HCT116 (cell line): ENCODE results near the gene SLC27A3. TPM values are rescaled to one million over a fixed set of nuclear protein-coding genes. Genes with fewer than 3 reads are reported as not detected.

Experiments
- ATAC-seq: fragments of 200-7000 bp; cut with Tn5 transposase; 2 replicates; pipeline ENCODE4 v1.9.1; 2020; ENCODE audit warnings: mild to moderate bottlenecking, moderate library complexity
- BruUV-seq: library from RNA; stranded (reverse); fragments of 400-500 nt; replicated peaks from 2 replicates; lab custom pipeline; 2021; lab: Mats Ljungman, UMichigan
- CTCF ChIA-PET: fragments of 300-600 bp; sonication (Branson Sonifier 250); formaldehyde crosslinking; loops from one replicate; lab custom pipeline; 2021; ENCODE audit warnings: antibody characterized with exemption; lab: Charles Lee
- POLR2A ChIA-PET: fragments of 300-600, 350-600 bp; sonication (Branson Sonifier 250); formaldehyde crosslinking; loops from one replicate; lab custom pipeline; 2021; ENCODE audit warnings: antibody characterized with exemption; lab: Charles Lee
- RAD21 ChIA-PET, 2 experiments: fragments of 300-600 bp; sonication (Branson Sonifier 250); formaldehyde crosslinking; loops; one replicate each; lab custom pipeline; 2023; ENCODE audit warnings: low total read pairs in 2 of 2; ENCODE audit not compliant: uncharacterized antibody in 2 of 2, unreplicated experiment in 2 of 2, low non-redundant PET in 1 of 2; lab: Charles Lee
- DNase-seq: peaks from one replicate; pipeline ENCODE4 v3.0.0-alpha.2; 2010; ENCODE audit warnings: low read depth, low spot score
- H2AFZ ChIP-seq: fragments of 200-600 bp; shearing (Covaris generic), sonication (generic); 2 replicates; pipeline ENCODE4 v1.6.1; 2017; ENCODE audit warnings: low read depth, mixed run types, mixed read lengths, antibody characterized with exemption, low read length; ENCODE audit not compliant: poor library complexity, severe bottlenecking
- H3K27ac ChIP-seq: 2 replicates; pipeline ENCODE4 v1.5.1; 2012; ENCODE audit warnings: low read depth, low read length
- H3K27me3 ChIP-seq: fragments of 200-600 bp; sonication (generic); 2 replicates; pipeline ENCODE4 v1.6.1; 2016; ENCODE audit warnings: mixed run types, low read length, mixed read lengths; ENCODE audit not compliant: insufficient read depth
- H3K36me3 ChIP-seq, 2 experiments: fragments of 200-500 bp in 1 of 2; fragments of 200-600 bp in 1 of 2; sonication (Bioruptor generic) in 1 of 2; sonication (generic) in 1 of 2; 2 replicates each; pipeline versions ENCODE4 v1.5.1 to v1.6.1; 2014 to 2016; ENCODE audit warnings: low read length in 2 of 2, inconsistent platforms in 1 of 2, mixed read lengths in 1 of 2, mixed run types in 1 of 2; ENCODE audit not compliant: insufficient read depth in 2 of 2, control insufficient read depth in 1 of 2
- H3K4me1 ChIP-seq, 2 experiments: fragments of 200-600 bp in 1 of 2; sonication (generic) in 1 of 2; 2 replicates each; pipeline versions ENCODE4 v1.5.1 to v1.6.1; 2012 to 2017; ENCODE audit warnings: low read length in 2 of 2, inconsistent platforms in 1 of 2, mild to moderate bottlenecking in 1 of 2, mixed read lengths in 1 of 2, mixed run types in 1 of 2, moderate library complexity in 1 of 2; ENCODE audit not compliant: insufficient read depth in 2 of 2, control insufficient read depth in 1 of 2
- H3K4me2 ChIP-seq: fragments of 200-600 bp; sonication (generic); 2 replicates; pipeline ENCODE4 v1.6.1; 2017; ENCODE audit warnings: mixed run types, low read length, mixed read lengths
- H3K4me3 ChIP-seq, 2 experiments: fragments of 200-600 bp in 1 of 2; sonication (generic) in 1 of 2; replicated peaks in 1 of 2; 2 replicates each; pipeline ENCODE4 v1.5.1; 2011 to 2016; ENCODE audit warnings: low read length in 2 of 2, control low read depth in 1 of 2, low read depth in 1 of 2, mild to moderate bottlenecking in 1 of 2, mixed read lengths in 1 of 2, mixed run types in 1 of 2
- H3K79me2 ChIP-seq: fragments of 200-600 bp; sonication (generic); 2 replicates; pipeline ENCODE4 v1.6.1; 2017; ENCODE audit warnings: mild to moderate bottlenecking, mixed run types, low read length, moderate library complexity, mixed read lengths; ENCODE audit not compliant: insufficient read depth
- H3K9ac ChIP-seq: fragments of 200-600 bp; sonication (generic); 2 replicates; pipeline ENCODE4 v1.6.1; 2016; ENCODE audit warnings: low read length, mixed read lengths
- H3K9me2 ChIP-seq: fragments of 200-600 bp; sonication (generic), shearing (Covaris generic); 2 replicates; pipeline ENCODE4 v1.6.1; 2017; ENCODE audit warnings: mixed run types, mild to moderate bottlenecking, moderate library complexity; ENCODE audit not compliant: insufficient read depth
- H3K9me3 ChIP-seq, 2 experiments: fragments of 200-500 bp in 1 of 2; fragments of 200-600 bp in 1 of 2; sonication (Bioruptor generic) in 1 of 2; sonication (generic) in 1 of 2; 2 replicates each; pipeline ENCODE4 v1.6.1; 2014 to 2017; ENCODE audit warnings: low read length in 2 of 2, mixed read lengths in 2 of 2, inconsistent platforms in 1 of 2, low read depth in 1 of 2, mild to moderate bottlenecking in 1 of 2, mixed run types in 1 of 2, moderate library complexity in 1 of 2; ENCODE audit not compliant: control insufficient read depth in 1 of 2, insufficient read depth in 1 of 2
- H4K20me1 ChIP-seq: fragments of 200-600 bp; sonication (generic), shearing (Covaris generic); 2 replicates; pipeline ENCODE4 v1.6.1; 2017; ENCODE audit warnings: mixed run types, mild to moderate bottlenecking, moderate library complexity; ENCODE audit not compliant: insufficient read depth
- ATF3 ChIP-seq: IDR thresholded peaks from 2 replicates; pipeline ENCODE4 v1.6.1; 2012
- CBX3 ChIP-seq: IDR thresholded peaks from 2 replicates; pipeline ENCODE4 v1.6.1; 2012; ENCODE audit warnings: low read depth
- CTCF ChIP-seq, 3 experiments: fragments of 200-600 bp in 1 of 3; sonication (generic) in 1 of 3; IDR thresholded peaks in 2 of 3; conservative IDR thresholded peaks in 1 of 3; 2 replicates each; pipeline ENCODE4 v1.5.1; 2012 to 2017; ENCODE audit warnings: low read depth in 2 of 3, low read length in 2 of 3, antibody characterized with exemption in 1 of 3, borderline replicate concordance in 1 of 3, control low read depth in 1 of 3, mild to moderate bottlenecking in 1 of 3, mixed read lengths in 1 of 3, mixed run types in 1 of 3, moderate library complexity in 1 of 3; ENCODE audit not compliant: insufficient read depth in 1 of 3
- EGR1 ChIP-seq: IDR thresholded peaks from 2 replicates; pipeline ENCODE4 v1.6.1; 2012; ENCODE audit warnings: low read depth
- ELF1 ChIP-seq: IDR thresholded peaks from 2 replicates; pipeline ENCODE4 v1.6.1; 2012; ENCODE audit warnings: low read depth, borderline replicate concordance
- EZH2phosphoT487 ChIP-seq: fragments of 200-600 bp; IDR thresholded peaks from 2 replicates; pipeline ENCODE4 v1.6.1; 2018; ENCODE audit warnings: antibody characterized with exemption, borderline replicate concordance
- FOSL1 ChIP-seq: IDR thresholded peaks from 2 replicates; pipeline ENCODE4 v1.6.1; 2012; ENCODE audit warnings: low read depth
- POLR2A ChIP-seq: IDR thresholded peaks from 2 replicates; pipeline ENCODE4 v1.7.0; 2011; ENCODE audit warnings: borderline replicate concordance; ENCODE audit not compliant: insufficient read depth, insufficient read length; ENCODE audit errors: extremely low read depth
- POLR2AphosphoS5 ChIP-seq: IDR thresholded peaks from 2 replicates; pipeline ENCODE4 v1.6.1; 2011; ENCODE audit warnings: mild to moderate bottlenecking, low read depth, low read length, moderate library complexity
- SIN3A ChIP-seq: IDR thresholded peaks from 2 replicates; pipeline ENCODE4 v1.6.1; 2012; ENCODE audit warnings: low read depth
- SP1 ChIP-seq: IDR thresholded peaks from 2 replicates; pipeline ENCODE4 v1.6.1; 2012; ENCODE audit warnings: low read depth
- SRF ChIP-seq: IDR thresholded peaks from 2 replicates; pipeline ENCODE4 v1.6.1; 2012; ENCODE audit warnings: low read depth
- TCF7L2 ChIP-seq: IDR thresholded peaks from 2 replicates; pipeline ENCODE4 v1.7.0; 2011; ENCODE audit warnings: borderline replicate concordance, inconsistent platforms; ENCODE audit not compliant: insufficient read depth, insufficient read length; ENCODE audit errors: extremely low read depth
- ZBTB33 ChIP-seq: IDR thresholded peaks from 2 replicates; pipeline ENCODE4 v1.6.1; 2011; ENCODE audit warnings: mild to moderate bottlenecking, low read length, moderate library complexity; ENCODE audit not compliant: insufficient replicate concordance; ENCODE audit errors: extremely low read depth
- ZFX ChIP-seq: fragments of 450-650 bp; IDR thresholded peaks from 2 replicates; pipeline ENCODE4 v1.6.1; 2017
- ZNF274 ChIP-seq: fragments of 200-500 bp; sonication (Bioruptor generic); IDR thresholded peaks from 2 replicates; pipeline ENCODE4 v1.6.1; 2014; ENCODE audit warnings: mild to moderate bottlenecking, low read depth, low read length, inconsistent platforms
- intact Hi-C: fragments of 100-400 bp; cut with micrococcal nuclease; formaldehyde crosslinking; loops from 2 replicates; pipeline ENCODE4 v1.10.0; 2022
- total RNA-seq: library from RNA; stranded (reverse); gene quantifications from one replicate; pipeline ENCODE4 v1.2.1, GENCODE V29; 2021; ENCODE audit not compliant: unreplicated experiment

Gene SLC27A3
- total RNA-seq, 1 experiment from 2014 or later, result 14.3 TPM

GRCh38 chr1:153800516-153800915, 25.3 kb downstream of the SLC27A3 start:
- intact Hi-C loops, result no loop called here
- ChIA-PET CTCF (no interaction called here), RAD21 (no interaction called here), POLR2A (no interaction called here)
- Histone ChIP-seq H3K27ac (no peak overlapping the region), H3K79me2 (no peaks in the 10 kb centered on the region), H3K4me1 (peaks cover under 1 to 6% of the 10 kb centered on the region in 2 experiments; a peak in 3 of 4 replicates), H3K9ac (no peak overlapping the region), H3K27me3 (no peaks in the 10 kb centered on the region), H4K20me1 (no peaks in the 10 kb centered on the region), H3K9me3 (no peaks in the 10 kb centered on the region), H3K4me3 (no peak overlapping the region), H2AFZ (no peak overlapping the region), H3K4me2 (no peak overlapping the region), H3K36me3 (no peaks in the 10 kb centered on the region), H3K9me2 (no peaks in the 10 kb centered on the region)
- no TSS peak for BruUV-seq
- TF ChIP-seq ATF3, result no peak
- DNase-seq (no peak), ATAC-seq (no peak)

- no peak for ATAC-seq
- DNase-seq, result no peak
- Histone ChIP-seq H3K4me2 (no peak overlapping the region), H3K4me3 (no peak overlapping the region), H3K9me2 (no peaks in the 10 kb centered on the region), H3K27me3 (no peaks in the 10 kb centered on the region), H3K4me1 (peaks cover 5 to 12% of the 10 kb centered on the region in 2 experiments; a peak in 3 of 4 replicates)
- RAD21 ChIA-PET, result no interaction called here
- CTCF ChIA-PET, result no interaction called here
- BruUV-seq, result no TSS peak
- TF ChIP-seq POLR2A (no peak), FOSL1 (no peak), ZFX (no peak), CTCF (IDR thresholded peaks at IDR 0.05 in 2 of 3, conservative IDR thresholded peaks at IDR 0.05 in 1 of 3; ENCODE audit: borderline replicate concordance in 1 of 3, insufficient read depth in 1 of 3, low read depth in 2 of 3, low read length in 2 of 3) (no peak), SIN3A (no peak), TCF7L2 (no peak), EZH2phosphoT487 (no peak), POLR2AphosphoS5 (no peak), ZNF274 (no peak), CBX3 (no peak), SRF (no peak), ELF1 (no peak), ZBTB33 (no peak), ATF3 (no peak), EGR1 (no peak), SP1 (no peak)
- TF ChIP-seq, all 23 proteins: peak for 0
- Histone ChIP-seq H3K79me2 (no peaks in the 10 kb centered on the region), H4K20me1 (no peaks in the 10 kb centered on the region), H2AFZ (no peak overlapping the region), H3K9ac (no peak overlapping the region), H3K9me3 (no peaks in the 10 kb centered on the region), H3K27ac (no peak overlapping the region), H3K36me3 (no peaks in the 10 kb centered on the region)
- intact Hi-C loops, result no loop called here
- POLR2A ChIA-PET, result no interaction called here
These were observed 25.9 kb downstream of the SLC27A3 start for GRCh38 chr1:153801028-153801625.
